Activated T-helper 17 cell treated with anti-CD3 and anti-CD28 coated beads, Interleukin-2, amount 50 U/mL, for 72 hours (primary cell): ENCODE measurements around the gene NKD2. TPM values are rescaled to one million over a fixed set of nuclear protein-coding genes. Genes with fewer than 3 reads are reported as not detected.

Experiments
- ATAC-seq: fragments of 150-1000 bp; cut with Tn5 transposase; replicated peaks from 2 replicates; pipeline ENCODE4 v1.10.0; 2021; ENCODE audit warnings: mild to moderate bottlenecking, moderate library complexity
- H3K27ac Mint-ChIP-seq: one replicate; pipeline ENCODE4 v1.8.0; 2022; ENCODE audit warnings: mixed read lengths
- H3K27me3 Mint-ChIP-seq: one replicate; pipeline ENCODE4 v1.8.0; 2022; ENCODE audit warnings: mixed read lengths
- H3K36me3 Mint-ChIP-seq: one replicate; pipeline ENCODE4 v1.8.0; 2022; ENCODE audit warnings: low read depth, mild to moderate bottlenecking, mixed read lengths
- H3K4me1 Mint-ChIP-seq: one replicate; pipeline ENCODE4 v1.8.0; 2022; ENCODE audit warnings: mixed read lengths
- H3K4me3 Mint-ChIP-seq: one replicate; pipeline ENCODE4 v1.8.0; 2022; ENCODE audit warnings: mild to moderate bottlenecking, mixed read lengths
- H3K9me3 Mint-ChIP-seq: one replicate; pipeline ENCODE4 v1.8.0; 2022; ENCODE audit warnings: mixed read lengths
- total RNA-seq, 2 donors: library from RNA; stranded (reverse); gene quantifications; one replicate each; pipeline ENCODE4 v1.2.3, GENCODE V29; 2022

Gene NKD2
- total RNA-seq, 2 donors from 2014 or later: 0.37 to 1.2 TPM

DNA sequence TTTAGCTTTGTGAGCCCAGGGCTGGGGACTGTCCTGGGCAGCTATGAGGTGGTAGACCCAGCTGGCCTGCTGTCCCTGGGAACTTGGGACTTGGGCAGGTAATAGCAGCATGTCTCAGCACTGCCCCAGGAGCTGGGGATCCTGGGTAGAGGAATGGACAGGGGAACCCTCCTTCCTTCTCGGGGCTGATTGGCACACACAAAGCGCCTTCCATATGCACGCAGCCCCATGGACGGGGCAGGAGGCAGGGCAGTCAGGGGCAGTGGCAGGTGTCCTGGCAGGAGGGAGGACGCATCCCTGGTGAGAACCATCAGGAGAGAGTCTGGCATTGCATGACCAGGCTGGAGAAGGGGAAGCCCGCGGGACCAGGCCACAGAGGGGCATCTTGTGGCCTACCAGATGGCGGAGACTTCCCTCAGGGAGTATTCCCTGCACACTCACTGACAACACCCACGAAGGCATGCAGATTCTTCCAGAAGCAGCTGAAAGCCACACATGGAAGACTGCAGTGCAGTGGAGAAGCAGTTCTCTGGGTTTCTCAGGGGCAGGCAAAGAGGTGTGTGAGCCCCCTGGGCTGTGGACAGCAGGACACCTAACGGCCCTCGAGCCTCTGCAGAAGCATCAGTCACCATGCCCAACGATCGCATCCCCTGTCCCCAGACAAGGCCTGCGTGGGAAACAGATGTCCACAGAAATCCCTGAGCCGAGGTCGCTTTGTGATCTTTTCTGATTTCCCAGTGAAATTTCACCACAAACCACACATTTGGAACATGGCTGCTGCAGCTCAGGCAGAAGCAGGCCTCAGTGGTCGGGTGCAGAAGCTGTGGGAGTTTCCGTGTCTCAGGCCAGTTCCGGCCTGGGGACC is 7.0 kb upstream of the NKD2 start:
- H3K27ac Mint-ChIP-seq: no peak overlapping the region
- H3K9me3 Mint-ChIP-seq: no peaks in the 10 kb centered on the region
- H3K4me3 Mint-ChIP-seq: no peak overlapping the region
- H3K36me3 Mint-ChIP-seq: no peaks in the 10 kb centered on the region
- no peaks in the 10 kb centered on the region for H3K27me3 Mint-ChIP-seq
- H3K4me1 Mint-ChIP-seq: peaks cover 13% of the 10 kb centered on the region
- no peak for ATAC-seq

DNA sequence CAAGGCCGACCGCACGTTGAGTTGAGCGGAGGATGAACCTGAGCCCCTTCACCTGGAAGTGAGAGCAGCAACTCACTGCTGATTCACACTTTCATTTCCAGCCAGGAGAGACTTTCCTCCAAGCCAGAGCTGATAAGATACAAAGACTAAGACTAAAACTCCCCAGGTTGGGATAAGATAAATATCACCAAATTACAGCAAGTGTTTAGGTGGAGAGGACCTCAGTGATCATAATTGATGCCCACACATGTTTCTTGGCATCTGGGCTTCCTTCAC is 6.4 kb upstream of the NKD2 start:
- peak; percentile 31 for ATAC-seq
- no peak overlapping the region for H3K27ac Mint-ChIP-seq

DNA sequence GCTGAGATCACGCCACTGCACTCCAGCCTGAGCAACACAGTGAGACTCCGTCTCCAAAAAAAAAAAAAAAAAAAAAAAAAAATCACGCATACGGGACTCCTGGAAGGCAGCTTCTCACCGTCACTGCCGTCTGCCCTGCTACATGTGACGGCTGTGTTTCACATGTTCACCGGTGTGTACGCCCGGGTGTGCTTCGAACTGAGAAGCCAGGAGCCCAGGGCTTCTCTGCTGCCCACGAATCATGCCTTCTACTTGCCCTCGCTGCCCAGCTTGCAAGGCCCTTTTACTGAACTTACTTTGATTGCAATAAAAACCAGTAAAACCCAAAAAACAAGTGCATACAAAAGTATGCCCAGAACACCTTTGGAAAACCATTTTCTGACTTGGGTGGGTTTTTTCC is 5.8 kb upstream of the NKD2 start:
- Mint-ChIP-seq H3K4me1 (peaks cover 7% of the 10 kb centered on the region), H3K36me3 (no peaks in the 10 kb centered on the region), H3K4me3 (peak overlapping the region; percentile 44), H3K9me3 (no peaks in the 10 kb centered on the region), H3K27ac (no peak overlapping the region), H3K27me3 (peaks cover 6% of the 10 kb centered on the region)
- no peak for ATAC-seq

More for the DNA sequence above, 6.4 kb upstream of the NKD2 start:
- Mint-ChIP-seq H3K9me3 (no peaks in the 10 kb centered on the region), H3K4me3 (no peak overlapping the region), H3K27me3 (no peaks in the 10 kb centered on the region), H3K4me1 (peaks cover 8% of the 10 kb centered on the region), H3K36me3 (no peaks in the 10 kb centered on the region)

DNA sequence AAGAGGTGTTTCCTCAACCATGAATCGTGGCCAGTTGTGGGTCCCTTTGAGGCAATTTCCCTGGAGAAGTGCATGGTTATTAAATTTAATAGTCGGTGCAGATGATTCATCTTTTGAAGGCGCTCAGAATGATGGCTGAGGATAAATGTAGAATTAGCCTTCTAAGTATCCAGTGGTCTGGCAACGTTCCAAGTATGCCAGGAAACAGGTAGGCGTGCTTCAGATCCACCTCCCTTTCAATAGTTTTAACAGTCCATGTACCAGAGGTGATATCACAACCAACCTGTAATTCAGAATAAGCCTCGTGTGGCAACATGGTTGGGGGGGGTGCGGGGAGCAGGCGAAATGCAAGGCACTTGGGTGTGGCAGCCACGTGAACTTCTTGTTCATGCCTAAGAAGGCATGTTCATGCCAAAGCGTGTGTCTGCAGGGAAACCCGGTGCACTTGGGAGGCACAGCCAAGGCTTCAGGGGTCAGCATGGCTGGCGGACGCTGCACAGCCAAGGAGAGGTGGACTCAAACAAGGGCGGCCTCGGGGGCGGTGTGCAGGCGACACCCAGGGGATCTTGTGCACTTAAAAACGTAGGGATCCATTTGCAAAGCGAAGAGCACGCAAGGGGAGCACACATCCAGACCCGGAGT is 5.2 kb upstream of the NKD2 start:
- no peak overlapping the region for H3K27ac Mint-ChIP-seq

DNA sequence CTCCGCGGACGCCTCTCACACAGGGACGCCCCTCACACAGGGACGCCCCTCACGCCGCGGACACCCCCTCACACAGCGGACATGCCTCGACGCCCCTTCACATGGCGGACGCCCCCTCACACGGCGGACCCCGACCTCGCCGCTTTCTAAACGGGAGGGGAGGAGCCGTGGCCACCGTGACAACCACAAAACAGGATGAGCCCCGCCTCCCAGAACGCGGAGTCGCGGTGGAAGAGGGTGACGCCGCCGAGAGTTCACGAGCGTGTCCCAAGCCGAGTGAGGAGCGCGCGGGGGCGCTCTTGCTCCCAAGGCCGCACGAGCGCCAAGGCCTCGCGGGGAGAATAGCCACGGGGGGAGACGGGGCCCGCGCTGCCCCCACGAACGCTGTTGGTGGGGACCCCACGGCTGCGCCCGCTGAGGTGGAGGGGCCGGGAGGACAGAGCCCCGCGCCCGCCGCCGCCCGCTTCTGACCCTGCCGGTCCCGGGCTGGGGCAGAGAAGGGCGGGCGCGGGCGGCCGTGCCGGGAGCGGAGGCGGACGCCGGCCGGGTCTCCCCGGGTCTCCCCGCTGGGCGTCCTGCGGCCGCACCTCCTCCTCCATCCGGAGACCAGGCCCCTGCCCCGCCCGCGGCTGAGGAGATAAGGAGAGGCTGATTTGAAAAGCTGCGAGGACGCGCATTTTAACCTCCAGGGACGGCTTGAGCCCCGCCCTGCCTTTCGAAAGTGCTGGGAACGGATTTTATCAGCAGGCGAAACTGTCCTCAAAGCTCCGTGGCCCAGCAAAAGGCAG is 3.9 kb upstream of the NKD2 start:
- H3K4me3 Mint-ChIP-seq: peak overlapping the region; percentile 48
- ATAC-seq: peak; percentile 57
- peaks cover 10% of the 10 kb centered on the region for H3K4me1 Mint-ChIP-seq
- H3K27me3 Mint-ChIP-seq: peaks cover 10% of the 10 kb centered on the region
- no peaks in the 10 kb centered on the region for H3K36me3 Mint-ChIP-seq
- no peaks in the 10 kb centered on the region for H3K9me3 Mint-ChIP-seq
- H3K27ac Mint-ChIP-seq: no peak overlapping the region

More for the DNA sequence above, 5.2 kb upstream of the NKD2 start:
- Mint-ChIP-seq H3K9me3 (no peaks in the 10 kb centered on the region), H3K4me3 (peak overlapping the region; percentile 44), H3K36me3 (no peaks in the 10 kb centered on the region), H3K27me3 (peaks cover 9% of the 10 kb centered on the region), H3K4me1 (peaks cover 10% of the 10 kb centered on the region)
- ATAC-seq: peak; percentile 20

DNA sequence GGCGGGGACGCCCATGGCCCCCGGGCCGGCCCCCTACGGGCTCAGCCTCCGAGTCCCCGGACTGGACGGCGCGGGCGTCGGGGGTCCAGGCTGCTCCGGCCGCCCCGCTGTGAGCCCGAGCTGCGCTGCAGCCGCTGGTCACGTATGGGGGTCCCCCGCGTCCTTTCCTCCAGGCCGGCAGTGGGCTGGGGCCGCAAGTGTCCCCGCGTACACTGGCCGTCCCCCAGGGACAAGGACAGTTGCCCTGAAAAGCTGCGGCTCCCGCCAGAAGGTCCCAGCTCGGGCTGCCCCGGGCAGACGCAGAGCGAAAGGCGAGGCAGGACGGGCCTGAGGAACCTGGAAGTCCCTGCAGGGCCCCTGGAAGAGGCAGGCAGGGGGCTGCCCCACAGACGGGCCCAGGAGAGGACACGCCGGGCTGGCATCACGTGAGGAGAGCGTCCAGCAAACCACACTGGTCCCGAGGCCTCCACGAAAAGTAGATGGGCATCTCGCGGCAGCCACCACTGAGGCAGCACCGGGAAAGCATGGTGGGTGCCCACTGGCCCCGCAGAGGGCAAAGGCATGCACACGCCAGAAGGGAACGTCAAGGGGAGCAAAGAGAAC is 3.3 kb upstream of the NKD2 start:
- peak overlapping the region; percentile 21 for H3K4me3 Mint-ChIP-seq
- H3K9me3 Mint-ChIP-seq: no peaks in the 10 kb centered on the region
- ATAC-seq: no peak
- H3K36me3 Mint-ChIP-seq: no peaks in the 10 kb centered on the region
- no peak overlapping the region for H3K27ac Mint-ChIP-seq
- peaks cover 13% of the 10 kb centered on the region for H3K27me3 Mint-ChIP-seq
- H3K4me1 Mint-ChIP-seq: peaks cover 10% of the 10 kb centered on the region

DNA sequence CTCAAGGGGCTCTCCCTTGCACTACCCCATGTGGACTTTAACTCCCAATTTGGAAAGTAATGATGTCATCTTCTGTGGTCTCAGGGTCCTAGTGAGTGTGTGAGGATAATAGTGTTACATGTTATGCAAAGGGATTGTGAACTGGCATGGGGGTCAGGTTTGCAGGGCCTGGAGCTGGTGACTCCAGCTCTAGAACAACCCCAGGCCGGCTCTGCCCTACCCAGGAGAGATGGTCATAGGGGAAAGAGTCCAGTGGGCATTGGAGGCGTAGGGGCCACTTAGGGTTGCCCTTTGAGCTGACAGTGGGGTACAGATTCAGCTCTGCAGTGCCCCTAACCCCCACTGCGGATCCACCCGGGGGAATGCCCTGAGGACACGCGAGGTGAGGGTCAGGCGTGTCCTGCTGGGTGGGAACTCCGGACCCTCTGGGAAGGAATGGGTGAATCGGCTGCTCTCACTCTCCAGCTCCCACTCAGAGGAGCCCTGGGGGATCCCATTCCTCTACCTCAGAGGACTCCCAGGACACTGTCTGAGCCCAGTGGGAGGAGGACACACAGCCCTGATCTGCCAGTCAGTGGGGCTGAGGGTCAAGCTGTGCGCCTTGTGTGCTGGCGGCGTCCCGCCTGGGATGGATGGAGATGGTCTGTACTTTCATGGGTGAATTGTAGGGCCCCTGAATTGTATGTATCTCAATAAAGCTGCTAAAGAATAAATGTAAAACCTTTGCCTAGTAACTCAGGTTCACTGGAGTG is 2.5 kb upstream of the NKD2 start:
- H3K4me1 Mint-ChIP-seq: peaks cover 10% of the 10 kb centered on the region
- no peak for ATAC-seq
- peak overlapping the region; percentile 21 for H3K4me3 Mint-ChIP-seq
- peaks cover 14% of the 10 kb centered on the region for H3K27me3 Mint-ChIP-seq
- no peaks in the 10 kb centered on the region for H3K36me3 Mint-ChIP-seq
- no peak overlapping the region for H3K27ac Mint-ChIP-seq
- H3K9me3 Mint-ChIP-seq: no peaks in the 10 kb centered on the region

DNA sequence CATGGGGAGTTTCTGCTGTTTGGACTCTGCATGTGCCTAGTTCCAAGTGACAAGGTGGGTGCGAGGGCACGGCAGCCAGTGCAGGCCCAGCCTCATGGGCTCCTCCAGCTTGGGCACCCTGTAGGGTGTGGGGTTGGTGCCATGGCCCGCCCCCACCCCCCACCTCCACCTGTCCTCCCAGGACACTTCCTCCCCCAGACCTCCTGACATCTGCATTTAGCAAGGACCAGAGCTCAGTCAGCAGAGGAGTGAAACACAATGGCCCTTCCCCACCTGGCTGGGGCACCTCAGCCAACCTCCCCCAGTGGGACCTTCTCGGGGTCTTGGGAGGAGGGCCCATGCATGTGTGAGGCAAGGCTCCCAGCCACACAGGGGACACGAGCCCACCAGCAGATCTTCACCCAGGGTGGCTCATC is 1.9 kb upstream of the NKD2 start:
- H3K4me3 Mint-ChIP-seq: no peak overlapping the region
- H3K4me1 Mint-ChIP-seq: peaks cover 10% of the 10 kb centered on the region
- H3K36me3 Mint-ChIP-seq: no peaks in the 10 kb centered on the region
- H3K27ac Mint-ChIP-seq: no peak overlapping the region
- no peaks in the 10 kb centered on the region for H3K9me3 Mint-ChIP-seq
- ATAC-seq: no peak
- peaks cover 20% of the 10 kb centered on the region for H3K27me3 Mint-ChIP-seq

DNA sequence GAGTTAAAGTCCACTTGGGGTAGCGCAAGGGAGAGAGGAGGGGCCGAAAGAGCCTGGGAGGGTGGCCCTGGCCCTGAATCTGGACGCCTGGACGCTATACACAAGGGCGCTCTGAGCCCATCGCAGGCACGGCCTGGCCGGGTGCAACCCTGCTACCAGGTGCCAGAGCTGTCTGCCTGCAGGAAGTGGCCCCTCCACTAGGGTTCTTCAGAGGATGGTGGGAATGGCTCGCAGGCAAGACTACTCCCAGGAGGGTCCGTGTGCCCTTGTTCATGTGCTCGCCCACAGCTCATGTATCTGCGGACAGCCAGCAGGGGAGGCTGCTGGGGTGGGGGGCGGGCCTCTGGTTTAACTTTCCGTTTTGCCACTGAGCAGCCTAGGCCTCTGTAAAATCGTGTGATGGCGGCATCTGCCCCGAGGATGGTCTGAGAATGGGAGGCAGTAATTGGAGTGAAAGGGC is 1.4 kb upstream of the NKD2 start:
- Mint-ChIP-seq H3K36me3 (no peaks in the 10 kb centered on the region), H3K4me1 (peaks cover 10% of the 10 kb centered on the region), H3K27ac (no peak overlapping the region), H3K4me3 (peak overlapping the region; percentile 57), H3K9me3 (no peaks in the 10 kb centered on the region), H3K27me3 (peaks cover 20% of the 10 kb centered on the region)
- no peak for ATAC-seq

DNA sequence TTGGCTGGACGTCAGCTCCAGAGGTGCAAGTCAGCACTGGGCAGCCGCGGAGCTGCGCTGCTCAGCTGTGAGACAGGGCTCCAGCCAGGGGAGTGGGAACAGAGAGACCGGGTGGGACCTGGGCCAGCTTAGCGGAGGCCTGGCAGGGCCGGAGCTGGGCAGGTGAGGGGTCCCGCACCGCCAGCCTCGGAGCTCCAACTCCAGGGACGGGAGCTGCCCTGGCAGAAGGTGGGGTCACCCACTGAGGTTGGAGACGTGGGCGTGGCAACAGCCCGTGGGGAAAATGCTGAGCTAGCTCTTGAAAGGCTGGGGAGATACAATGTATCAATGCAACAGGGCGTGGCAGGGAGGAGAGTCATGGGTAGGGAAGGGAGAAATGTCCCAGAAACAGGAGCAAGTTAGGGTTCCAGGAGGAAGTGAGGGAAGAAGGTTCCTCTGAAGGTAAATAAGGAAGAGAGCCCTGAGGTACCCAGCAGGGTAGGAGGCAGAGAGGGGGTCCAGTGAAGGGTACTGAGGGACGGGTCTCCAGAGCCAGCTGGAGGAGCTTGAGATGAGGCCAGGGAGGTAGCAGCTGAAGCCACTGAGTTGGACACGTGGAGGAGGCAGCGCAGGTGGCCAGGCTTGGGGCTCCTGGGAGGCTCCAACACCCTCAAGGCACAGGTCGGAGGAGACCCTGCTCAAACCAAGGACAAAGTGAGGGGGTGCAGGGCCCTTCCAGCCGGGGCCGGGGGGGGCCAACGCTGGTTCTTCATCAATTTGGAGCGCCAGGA is 736 bp upstream of the NKD2 start:
- ATAC-seq: no peak
- peaks cover 20% of the 10 kb centered on the region for H3K27me3 Mint-ChIP-seq
- H3K4me1 Mint-ChIP-seq: peaks cover 10% of the 10 kb centered on the region
- H3K36me3 Mint-ChIP-seq: no peaks in the 10 kb centered on the region
- no peak overlapping the region for H3K27ac Mint-ChIP-seq
- H3K4me3 Mint-ChIP-seq: peak overlapping the region; percentile 57
- no peaks in the 10 kb centered on the region for H3K9me3 Mint-ChIP-seq

DNA sequence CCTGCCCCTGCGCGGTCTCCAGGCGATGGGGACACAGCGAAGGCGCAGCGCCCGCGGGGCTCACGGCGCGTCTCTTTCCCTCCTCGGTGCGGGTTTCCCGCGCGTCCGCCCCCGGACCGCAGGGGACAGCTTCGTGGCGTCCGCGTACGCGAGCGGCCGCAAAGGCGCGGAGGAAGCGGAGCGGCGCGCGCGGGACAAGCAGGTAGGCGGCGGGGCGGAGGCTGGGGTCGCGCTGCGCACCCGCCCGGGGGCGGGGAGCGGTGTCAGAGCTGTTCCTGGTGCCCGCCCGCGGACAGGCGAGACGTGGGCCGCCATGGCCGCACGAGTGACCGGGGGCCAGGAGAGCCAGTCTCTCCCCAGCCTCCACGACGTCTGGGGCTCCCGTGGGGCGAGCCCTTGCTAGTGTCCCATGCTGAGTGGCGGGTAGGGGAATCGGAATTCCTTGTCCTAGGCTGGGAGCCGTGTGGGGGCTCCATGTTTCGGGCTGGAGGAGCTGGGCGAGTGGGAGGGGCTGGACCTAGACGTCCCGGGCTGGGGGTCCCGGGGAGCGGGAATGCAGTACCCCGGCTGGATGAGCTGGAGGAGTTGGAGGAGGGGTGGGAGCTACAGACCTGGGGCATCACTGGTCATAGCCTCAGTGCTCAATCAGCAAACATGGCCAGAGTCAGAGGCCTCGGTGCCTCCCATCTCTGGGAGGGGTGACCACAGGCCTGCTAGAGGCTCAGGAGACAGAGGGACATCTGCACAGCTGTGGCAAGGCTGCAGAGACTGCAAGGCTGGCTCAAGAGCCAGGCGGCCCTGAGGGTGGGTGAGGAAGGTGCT is 968 bp downstream of the NKD2 start:
- no peaks in the 10 kb centered on the region for H3K9me3 Mint-ChIP-seq
- H3K4me3 Mint-ChIP-seq: no peak overlapping the region
- H3K27ac Mint-ChIP-seq: no peak overlapping the region
- no peak for ATAC-seq
- no peaks in the 10 kb centered on the region for H3K36me3 Mint-ChIP-seq
- peaks cover 10% of the 10 kb centered on the region for H3K4me1 Mint-ChIP-seq
- peaks cover 20% of the 10 kb centered on the region for H3K27me3 Mint-ChIP-seq

DNA sequence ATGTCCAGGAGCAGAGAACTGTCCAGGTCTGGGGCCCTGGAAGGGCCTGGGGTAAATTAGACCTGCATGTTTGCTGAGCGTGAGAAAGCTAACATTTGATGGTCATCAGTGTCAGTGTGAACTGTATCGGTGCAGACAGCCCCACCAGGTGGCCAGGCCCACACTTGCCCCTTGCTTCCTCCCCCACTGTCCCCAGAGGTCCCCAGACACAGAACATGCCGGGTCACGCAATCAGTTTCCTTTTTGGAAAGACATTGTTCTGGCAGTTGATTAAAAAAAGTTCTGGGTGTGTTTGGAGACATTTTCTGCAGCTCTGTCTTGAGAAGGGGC is 1.5 kb downstream of the NKD2 start:
- no peaks in the 10 kb centered on the region for H3K36me3 Mint-ChIP-seq
- no peak overlapping the region for H3K27ac Mint-ChIP-seq
- no peak for ATAC-seq
- H3K27me3 Mint-ChIP-seq: peaks cover 20% of the 10 kb centered on the region
- no peak overlapping the region for H3K4me3 Mint-ChIP-seq
- H3K4me1 Mint-ChIP-seq: peaks cover 10% of the 10 kb centered on the region
- H3K9me3 Mint-ChIP-seq: no peaks in the 10 kb centered on the region

DNA sequence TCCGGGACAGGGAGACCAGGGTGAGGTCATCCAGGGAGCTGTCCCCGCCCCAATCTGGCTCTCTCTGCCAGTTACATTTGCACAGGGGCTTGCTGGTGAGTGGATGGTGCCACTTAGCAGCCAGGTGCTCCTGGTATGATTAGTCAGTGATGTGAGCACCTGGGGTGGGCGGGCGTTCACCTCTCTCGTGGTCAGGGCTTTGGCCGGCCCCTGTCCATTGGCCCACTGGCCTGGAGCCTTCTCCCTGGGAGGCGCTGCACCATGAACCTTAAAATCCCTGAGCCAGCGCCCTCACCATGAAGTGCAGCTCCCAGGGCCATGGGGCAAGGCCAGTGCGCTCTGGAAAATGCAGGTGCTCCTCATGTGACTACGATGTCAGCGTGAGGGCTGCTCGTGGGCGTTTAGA is 2.0 kb downstream of the NKD2 start:
- Mint-ChIP-seq H3K9me3 (no peaks in the 10 kb centered on the region), H3K27me3 (peaks cover 20% of the 10 kb centered on the region), H3K4me3 (no peak overlapping the region), H3K4me1 (peaks cover 10% of the 10 kb centered on the region), H3K36me3 (no peaks in the 10 kb centered on the region), H3K27ac (no peak overlapping the region)
- ATAC-seq: no peak
